ENCODE results near the gene CHAF1A.

The CHAF1A gene, protein sequence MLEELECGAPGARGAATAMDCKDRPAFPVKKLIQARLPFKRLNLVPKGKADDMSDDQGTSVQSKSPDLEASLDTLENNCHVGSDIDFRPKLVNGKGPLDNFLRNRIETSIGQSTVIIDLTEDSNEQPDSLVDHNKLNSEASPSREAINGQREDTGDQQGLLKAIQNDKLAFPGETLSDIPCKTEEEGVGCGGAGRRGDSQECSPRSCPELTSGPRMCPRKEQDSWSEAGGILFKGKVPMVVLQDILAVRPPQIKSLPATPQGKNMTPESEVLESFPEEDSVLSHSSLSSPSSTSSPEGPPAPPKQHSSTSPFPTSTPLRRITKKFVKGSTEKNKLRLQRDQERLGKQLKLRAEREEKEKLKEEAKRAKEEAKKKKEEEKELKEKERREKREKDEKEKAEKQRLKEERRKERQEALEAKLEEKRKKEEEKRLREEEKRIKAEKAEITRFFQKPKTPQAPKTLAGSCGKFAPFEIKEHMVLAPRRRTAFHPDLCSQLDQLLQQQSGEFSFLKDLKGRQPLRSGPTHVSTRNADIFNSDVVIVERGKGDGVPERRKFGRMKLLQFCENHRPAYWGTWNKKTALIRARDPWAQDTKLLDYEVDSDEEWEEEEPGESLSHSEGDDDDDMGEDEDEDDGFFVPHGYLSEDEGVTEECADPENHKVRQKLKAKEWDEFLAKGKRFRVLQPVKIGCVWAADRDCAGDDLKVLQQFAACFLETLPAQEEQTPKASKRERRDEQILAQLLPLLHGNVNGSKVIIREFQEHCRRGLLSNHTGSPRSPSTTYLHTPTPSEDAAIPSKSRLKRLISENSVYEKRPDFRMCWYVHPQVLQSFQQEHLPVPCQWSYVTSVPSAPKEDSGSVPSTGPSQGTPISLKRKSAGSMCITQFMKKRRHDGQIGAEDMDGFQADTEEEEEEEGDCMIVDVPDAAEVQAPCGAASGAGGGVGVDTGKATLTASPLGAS

DNA sequence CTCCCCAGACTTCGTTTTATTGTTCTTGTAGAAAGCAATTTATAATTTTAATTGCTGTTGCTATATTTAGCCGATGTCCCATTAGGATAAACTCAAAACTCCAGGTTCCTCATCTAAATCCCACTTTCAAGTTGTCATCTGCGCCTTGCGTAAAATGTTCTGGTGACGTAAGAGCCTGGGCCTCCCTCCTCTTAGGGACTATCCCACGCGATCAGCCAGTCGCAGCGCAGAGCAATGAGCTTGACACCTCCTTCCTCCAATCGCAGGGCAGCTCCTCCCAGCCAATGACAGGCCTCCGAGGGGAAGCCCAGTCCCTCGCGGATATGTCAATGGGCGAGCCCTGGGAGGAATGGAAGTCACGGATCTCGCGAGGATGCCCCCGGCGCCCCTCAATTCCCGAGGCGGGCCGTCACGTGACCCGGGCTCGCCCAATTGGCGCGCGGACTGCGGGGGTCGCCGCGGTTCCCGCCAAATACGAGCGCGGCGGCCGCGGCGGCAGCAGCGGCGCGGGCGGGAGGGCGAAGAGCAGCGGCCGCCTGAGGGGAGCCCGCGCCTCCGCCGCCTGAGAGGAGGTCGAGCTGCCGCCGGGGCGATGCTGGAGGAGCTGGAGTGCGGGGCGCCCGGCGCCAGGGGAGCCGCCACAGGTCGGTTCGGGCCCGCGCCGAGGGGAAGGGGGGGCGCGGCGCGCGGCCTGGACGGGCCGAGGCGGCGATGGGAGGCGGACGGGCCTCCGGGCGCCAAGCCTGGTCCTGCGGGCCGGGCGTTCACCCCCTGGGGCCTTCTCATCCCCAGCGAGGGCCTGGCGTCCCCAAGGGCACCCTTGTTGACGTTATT lies at the start of gene CHAF1A:
TSS of gene CHAF1A (plus strand) at position 470 of the 834 bp plus-strand sequence. CDS start at position 593, 123 bp downstream.
- peak; percentile 100 for DNase-seq

DNA sequence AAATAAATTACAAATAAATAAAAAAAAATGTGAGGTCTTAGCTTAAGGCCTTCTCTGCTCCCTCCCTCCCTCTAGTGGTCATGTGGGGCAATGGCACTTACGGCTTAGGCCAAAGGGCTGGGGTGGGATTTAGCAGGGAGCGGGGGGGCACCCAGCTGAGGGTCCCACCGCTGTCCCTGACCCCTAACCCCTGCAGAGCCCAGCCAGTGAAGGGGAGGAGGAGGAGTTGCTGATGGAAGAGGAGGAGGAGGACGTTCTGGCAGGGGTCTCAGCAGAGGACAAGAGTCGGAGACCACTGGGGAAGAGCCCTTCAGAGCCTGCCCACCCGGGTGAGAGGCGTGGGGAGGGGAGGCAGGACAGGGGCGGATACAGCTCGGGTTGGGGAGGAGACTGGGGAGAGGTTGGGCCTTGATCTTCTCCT lies 49.7 kb upstream of the CHAF1A start:
- peak; percentile 84 for DNase-seq

DNA sequence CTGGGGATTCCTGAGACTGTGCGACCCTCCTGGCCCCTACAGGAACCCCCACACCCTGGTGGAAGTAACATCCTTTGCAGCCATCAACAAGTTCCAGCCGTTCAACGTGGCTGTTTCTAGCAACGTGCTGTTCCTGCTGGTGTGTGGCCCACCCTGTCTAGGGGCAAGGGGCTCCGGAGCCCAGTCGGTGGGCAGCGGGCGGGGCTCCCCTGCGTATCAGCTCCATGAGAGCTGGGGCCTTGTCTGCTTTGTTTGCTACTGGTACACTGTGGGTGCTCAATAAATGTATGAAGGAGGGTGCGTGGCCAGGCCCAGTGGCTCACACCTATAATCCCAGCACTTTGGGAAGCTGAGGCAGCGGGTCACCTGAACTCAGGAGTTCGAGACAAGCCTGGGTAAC lies 48.2 kb upstream of the CHAF1A start:
- DNase-seq, result no peak

DNA sequence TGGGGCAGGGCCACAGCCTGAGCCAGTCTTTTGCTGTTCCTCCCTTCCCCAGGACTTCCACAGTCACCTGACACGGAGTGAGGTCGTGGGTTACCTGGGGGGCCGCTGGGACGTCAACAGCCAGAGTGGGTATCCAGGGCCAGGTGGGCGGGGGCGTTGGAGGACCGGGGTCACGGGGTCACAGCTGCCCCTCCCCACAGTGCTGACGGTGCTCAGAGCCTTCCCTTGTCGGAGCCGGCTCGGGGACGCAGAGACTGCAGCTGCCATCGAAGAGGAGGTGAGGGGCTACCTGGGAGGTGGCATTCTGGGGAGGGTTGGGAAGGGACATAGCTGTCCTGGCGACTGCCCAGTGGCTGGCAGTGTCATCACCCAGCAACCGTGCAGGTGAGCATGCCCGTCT lies 47.5 kb upstream of the CHAF1A start:
- DNase-seq, result no peak

DNA sequence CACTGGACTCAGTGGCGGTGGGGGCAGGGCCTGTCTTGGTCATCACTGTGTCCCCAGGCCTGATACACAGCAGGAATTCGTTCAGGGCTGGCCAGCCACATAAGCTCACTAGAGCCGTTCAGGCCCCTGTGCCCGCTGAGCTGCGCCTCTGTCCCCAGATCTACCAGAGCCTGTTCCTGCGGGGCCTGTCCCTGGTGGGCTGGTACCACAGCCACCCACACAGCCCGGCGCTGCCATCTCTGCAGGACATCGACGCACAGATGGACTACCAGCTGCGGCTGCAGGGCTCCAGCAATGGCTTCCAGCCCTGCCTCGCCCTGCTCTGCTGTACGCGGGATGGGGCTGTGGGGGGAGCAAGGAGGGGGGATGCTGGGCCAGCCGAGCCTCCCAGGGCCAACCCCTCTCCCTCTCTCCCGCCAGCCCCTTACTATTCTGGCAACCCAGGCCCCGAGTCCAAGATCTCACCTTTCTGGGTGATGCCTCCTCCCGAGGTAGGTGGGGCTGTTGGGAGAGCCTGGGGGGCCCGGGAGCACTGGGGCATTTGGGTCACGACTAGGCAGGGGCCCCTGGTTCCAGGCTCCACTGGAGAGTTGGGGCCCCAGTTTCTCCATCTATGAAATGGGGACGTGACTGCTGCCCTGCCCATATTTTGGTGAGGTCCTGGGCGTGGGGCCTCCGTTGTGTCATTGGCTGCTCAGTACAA lies 45.2 kb upstream of the CHAF1A start:
- no peak for DNase-seq

DNA sequence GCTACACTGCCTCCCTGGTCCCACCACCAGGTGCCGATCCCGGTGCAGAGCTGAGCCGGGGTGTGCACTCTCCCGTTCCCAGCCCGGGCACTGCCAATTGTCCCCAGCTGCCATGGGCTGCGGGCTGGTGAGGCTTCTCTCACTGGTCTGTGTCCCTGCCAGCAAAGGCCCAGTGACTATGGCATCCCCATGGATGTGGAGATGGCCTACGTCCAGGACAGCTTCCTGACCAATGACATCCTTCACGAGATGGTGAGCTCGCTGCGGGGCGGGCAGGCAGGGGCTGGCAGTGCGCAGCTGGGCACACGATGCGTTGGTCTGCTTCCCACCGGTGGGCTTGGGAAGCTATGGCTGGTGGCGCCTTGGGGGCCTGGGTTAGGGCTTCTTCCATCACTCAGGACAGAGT lies 44.5 kb upstream of the CHAF1A start:
- DNase-seq, result no peak

DNA sequence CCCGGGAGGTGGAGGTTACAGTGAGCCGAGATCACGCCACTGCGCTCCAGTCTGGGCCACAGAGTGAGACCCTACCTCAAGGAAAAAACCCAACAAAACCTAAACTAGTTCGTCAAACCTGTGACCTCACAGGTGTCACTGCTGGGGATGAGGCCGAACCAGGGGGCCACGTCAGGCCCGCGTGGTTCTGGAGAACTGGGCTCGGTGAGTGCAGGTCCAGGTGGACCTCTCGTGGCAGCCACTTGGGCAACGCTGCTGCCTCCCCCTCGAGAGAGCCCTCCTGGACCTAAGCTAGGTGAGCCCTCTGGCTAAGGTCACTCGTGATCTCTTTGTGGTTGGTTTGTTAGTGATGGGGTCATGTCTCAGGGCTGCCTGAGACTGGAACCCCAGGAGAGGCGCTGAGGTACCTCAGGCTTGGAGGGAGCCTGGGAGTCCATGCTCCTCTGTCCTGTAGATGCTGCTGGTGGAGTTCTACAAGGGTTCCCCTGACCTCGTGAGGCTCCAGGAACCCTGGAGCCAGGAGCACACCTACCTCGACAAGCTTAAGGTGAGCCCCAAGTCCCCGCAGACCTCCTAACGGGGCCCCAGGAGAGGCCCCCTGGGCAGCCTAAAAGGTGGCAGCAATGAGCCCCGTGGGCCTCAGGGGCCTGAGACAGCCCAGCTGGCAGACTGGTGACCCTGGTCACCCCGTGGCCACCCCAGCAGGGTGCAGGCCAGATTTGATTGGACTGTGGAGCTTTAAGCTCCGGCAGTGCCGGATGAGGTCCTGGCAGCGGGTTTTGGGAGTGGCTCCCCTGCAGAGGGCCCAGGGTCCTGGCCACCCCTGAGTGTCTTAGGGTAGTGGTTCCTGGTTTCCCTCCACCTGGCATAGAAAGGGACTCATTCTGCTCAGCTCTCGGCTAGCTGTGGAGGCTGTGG lies 43.5 kb upstream of the CHAF1A start:
- DNase-seq, result no peak

DNA sequence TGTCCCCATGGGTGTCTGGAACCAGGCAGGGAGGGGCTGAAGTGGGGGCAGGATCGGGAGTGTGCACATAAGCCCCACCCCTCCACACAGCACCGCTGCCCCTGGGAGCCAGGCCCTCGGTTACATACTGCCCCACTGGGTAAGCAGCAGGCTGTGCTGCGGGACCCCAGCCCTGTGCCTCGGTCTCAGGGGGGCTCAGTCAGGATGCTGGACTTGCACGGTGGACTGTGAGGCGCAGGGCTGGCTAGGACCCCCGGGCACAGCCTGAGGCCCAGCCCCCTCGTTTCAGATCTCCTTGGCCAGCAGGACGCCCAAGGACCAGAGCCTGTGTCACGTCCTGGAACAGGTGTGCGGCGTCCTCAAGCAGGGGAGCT lies 42.8 kb upstream of the CHAF1A start:
- DNase-seq, result no peak

DNA sequence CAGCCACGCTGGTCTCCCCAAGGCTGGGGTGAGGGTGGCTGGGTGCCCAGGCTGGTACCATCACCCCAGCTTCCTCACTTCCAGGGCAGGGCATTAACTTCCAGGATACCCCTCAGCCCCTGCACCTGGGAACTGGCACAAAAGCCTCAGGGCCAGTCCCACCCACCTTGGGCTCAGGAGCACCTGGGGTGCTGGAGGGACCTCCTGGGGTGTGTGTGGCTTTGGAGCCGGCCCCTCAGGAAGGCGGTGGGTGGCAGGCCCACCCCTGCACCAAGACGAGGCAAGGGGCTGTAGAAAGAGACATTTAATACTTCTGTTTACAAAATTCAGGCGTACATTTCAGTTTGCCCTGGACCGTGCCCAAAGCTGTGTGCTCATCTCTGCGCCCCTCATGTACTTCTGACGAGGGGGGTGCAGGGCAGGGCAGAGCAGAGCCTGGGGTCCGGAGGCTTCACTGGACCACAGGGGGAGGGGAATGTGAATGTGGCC lies 42.3 kb upstream of the CHAF1A start:
- DNase-seq, result no peak

DNA sequence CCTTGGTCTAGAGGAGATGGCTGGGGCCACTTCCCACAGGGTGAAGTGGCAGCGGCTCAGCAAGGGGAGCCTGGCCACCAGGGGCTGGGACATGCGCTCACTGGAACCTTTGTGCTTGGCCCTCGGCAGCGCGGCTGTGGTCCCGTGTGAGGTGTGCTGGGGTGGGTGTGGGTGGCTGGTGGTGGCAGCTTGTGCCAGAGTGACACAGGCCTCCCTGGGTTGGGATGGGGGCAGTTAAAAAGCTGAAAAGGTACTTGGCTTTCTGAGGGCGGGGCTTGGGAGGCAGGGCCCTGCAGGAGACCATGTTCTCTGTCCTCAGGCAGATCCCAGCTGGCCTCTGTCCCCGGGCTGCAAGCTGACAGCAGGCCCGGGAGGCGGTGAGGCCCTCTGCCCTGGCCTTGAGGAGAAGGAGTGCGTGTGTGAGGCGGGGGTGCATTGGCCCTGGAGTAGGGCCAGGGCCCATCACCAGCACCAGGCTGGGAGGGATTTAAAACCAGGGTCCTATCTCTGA lies 41.7 kb upstream of the CHAF1A start:
- DNase-seq, result no peak

DNA sequence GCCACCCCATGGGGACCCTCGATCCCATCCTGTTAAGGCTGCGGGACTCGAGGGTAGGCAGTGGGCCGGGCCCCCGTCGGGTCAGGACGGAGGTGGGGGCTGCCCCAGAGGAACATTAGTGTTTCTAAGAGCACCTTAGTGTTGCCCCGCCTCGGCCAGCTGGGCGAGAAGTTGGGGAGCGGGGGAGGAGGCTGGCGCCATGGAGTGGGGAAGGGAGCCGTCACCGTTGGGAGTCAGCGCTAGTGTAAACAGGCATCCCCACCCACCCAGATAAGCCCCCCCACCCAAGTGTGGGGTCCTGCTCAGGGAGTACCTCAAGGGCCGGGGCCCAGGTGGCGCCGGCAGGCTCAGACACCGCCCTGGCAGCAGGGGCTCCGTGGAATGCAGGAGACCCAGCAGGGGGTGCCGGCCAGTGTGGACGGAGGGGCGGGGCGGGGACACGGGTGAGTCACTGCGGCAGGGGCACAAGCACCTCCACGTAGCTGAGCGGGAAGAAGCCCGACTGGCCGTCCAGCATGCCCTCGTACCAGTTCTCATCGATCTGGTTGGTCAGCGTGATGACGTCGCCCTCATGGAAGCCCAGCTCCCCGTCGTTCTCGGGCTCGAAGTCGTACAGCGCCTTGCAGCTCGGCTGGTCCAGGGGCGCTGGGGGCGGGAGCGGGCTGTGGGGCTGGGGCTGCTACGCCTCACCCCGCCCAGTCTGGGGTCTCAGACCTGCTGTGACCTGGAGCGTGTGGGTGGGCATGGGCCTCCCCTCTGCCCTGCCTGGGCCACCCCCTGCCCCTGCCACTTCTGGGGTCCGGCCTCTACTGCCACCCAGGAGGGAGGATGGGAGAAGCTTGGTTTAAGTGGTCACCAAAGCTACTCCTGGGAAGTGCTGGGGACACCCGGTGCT lies 41.0 kb upstream of the CHAF1A start:
- no peak for DNase-seq

DNA sequence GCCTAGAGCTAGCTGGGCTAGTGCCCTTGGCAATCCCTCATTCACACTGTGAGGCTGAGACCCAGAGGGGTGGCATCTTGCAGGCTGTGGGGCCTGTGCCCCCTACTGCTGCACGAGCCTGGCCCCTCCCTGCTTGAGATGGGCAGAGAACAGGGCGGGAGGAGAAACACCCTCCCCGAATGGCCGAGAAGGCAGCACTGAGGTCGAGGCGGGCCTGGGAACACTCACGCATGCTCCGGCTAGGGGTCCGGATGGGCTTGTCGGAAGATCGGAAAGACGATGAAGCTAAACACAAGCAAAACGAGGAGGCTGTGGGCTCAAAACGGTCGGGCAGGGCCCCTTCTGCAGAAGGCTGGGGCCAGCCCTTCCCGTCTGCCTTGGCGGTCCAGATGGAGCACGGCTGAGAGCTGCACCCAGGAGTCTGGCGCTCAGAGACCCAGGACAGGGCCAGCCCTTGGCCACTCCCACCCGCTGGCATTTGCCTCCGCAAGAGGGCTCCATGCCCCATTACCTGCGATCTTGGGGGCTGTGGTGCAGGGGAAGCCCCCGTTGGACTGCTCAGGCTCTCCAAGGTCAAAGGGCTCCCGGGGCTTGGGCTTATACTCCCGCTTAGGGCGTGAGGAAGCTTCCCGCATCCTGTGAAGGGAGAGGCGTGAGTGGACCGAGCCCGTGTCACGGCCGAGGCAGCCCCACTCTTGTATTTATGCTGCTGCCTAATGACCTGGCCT lies 40.2 kb upstream of the CHAF1A start:
- no peak for DNase-seq

DNA sequence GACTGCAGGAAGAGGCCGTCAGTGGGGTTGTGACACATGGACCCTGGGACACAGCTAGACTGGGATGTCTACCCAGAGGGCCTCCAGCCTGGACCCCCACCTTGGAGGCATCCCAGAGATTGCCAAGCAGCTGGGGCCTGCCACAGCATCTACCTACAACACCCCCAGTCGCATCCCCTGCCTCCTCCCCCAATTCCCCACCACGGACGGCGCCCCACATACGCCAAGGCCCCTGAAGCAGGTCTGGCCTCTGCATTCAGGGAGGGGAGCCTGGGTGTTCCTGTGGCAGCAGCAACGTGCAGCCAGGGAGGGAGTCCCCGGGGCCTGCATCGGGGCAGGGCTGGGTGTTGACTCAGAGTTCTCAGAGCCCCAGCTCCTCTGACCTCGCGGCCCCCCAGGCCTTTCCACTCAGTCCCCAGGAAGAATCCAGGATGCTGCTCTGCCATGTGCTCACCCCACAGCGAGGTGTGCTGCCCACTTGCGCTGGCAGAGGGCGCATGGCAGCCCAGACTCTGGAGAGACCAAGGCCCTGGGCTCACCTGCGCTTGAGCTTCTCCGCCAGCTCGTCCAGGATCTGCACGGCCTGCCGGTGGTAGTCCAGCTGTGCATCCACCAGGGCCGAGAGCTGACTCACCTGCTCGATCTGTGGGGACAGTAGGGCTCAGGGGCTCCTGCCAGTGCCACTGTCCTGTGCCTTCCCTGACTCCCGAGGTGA lies 39.5 kb upstream of the CHAF1A start:
- DNase-seq, result no peak

DNA sequence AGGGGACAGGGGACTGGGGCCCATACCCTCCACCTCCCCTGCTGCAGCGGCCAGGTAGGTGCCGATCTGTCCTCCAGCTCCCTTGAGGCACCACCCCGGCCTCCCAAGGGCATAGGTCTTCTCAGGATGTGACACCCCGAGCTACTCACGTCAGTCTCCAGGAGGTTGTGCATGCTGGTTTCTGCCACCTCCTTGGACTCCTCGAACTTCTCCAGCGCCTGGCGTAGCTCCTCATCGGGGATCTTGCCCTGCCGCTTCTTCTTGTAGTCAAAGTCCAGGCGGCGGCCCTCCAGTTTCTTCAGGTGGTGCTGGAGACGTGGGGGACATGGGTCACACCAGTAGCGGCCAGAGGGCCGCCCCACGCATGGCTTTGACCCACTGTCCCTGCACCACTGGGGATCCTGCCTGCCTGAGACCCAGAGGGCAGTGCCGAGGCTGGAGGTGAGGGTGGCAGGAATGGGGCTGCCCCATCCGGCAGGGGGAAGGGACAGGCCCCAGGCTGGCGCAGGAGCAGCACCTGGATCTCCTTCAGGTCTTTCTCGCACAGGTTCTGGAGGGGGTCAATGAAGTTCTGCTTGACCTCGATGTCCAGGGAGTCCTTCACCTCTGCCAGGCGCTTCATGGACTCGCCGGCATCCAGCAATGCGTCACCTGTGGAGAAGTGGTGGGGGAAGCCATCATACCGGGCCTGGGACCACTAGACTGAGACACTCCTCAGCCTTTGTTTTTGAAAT lies 38.7 kb upstream of the CHAF1A start:
- DNase-seq, result no peak

DNA sequence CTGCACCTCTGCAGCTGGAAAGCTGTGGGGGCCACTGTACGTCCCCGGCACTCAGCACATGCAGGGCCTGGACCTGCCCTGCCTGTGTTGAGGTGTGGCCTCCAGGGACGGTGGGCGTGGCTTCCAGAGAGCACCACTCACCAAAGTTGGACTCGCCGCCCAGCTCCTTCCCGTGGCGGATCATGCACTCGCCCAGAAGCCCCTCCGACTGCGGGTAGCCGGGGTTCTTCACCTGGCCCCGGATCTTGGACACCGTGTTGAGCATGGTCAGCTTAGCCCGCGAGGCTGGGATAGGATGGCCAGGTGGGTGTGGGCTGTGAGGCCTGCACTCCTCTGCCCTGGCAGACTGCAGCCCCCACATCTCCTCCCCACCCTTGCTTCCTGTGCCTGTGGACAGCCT lies 37.1 kb upstream of the CHAF1A start:
- DNase-seq, result peak; percentile 36

DNA sequence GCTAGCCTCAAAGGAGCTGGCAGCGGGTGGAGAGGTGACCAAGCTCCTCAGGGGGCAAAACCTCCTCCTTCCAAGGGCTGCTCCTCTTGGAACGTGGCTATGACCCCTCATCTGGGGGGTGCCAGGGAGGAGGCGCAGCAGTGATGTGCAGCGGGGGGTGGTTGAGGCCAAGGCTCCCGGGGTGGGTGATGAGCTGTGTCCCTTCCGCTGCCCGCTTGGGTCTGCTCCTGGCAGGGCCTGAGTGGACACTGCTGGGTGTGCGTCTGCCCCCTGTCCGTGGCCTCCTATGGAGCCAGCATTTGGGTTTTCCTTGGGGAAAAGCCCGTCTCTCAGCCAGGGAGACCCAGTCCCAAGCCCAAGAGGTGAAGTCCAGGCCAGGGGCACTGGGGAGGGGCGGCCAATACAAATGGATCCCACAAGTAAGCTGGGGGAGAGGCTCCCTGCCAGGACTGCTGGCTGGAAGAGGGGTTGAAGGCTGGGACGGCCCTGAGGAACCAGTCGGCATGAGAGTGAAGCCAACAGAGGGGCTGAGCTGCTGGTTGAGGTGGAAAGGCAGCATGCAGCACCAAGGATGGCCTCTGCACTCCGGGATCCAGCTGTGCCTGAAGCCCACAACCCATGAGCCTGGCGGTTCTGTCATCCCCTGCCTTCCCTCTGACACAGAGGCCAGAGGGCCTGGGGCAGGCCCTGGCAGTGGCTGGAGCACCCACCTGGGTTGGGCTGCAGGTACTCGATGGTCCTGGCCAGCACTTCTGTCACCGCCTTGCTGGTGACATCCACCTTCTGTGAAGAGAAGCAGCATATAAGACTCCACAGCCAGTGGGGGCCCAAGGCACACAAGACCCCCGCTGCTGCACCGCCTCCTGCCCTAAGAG lies 36.4 kb upstream of the CHAF1A start:
- DNase-seq, result no peak

Data from hematopoietic multipotent progenitor cell treated with erythropoietin and hydrocortisone succinate and interleukin-3 and kit ligand, for 6 days (in vitro differentiated cells).